Measurements from ENCODE around the gene PCLO. TPM values are rescaled to one million over a fixed set of nuclear protein-coding genes. Genes with fewer than 3 reads are reported as not detected.

The PCLO gene
- polyA plus RNA-seq, 1 donor (not counting 4 experiments of a cell fraction or from before 2014, with no cell fraction given), result 1.8 TPM

- Histone ChIP-seq H3K79me2 (ENCODE audit: control insufficient read depth, insufficient read depth, low read length) (no peaks in the 10 kb centered on the region), H3K4me1 (ENCODE audit: control insufficient read depth, extremely low read depth, insufficient read depth, low read length) (no peaks in the 10 kb centered on the region), H3K27ac (ENCODE audit: control insufficient read depth, insufficient read depth, low read length) (no peak overlapping the region), H3K4me2 (ENCODE audit: control insufficient read depth, extremely low read depth, insufficient read depth, low read depth, low read length) (no peak overlapping the region), H3K27me3 (ENCODE audit: control insufficient read depth, extremely low read depth, insufficient read depth, low read length) (no peaks in the 10 kb centered on the region), H3K4me3 (ENCODE audit: control insufficient read depth in 2 of 3, extremely low read depth in 1 of 3, insufficient read depth in 2 of 3, low read depth in 1 of 3, low read length in 3 of 3) (no peak overlapping the region), H3K9me3 (ENCODE audit: control insufficient read depth, low read depth, low read length) (no peaks in the 10 kb centered on the region), H3K36me3 (ENCODE audit: control insufficient read depth in 2 of 2, extremely low read depth in 1 of 2, insufficient read depth in 2 of 2, low read length in 2 of 2) (no peaks in the 10 kb centered on the region), H3K9me1 (ENCODE audit: control insufficient read depth, extremely low read depth, insufficient read depth, low read length) (no peaks in the 10 kb centered on the region), H4K20me1 (ENCODE audit: control insufficient read depth, extremely low read depth, insufficient read depth, low read length) (no peaks in the 10 kb centered on the region), H2AFZ (ENCODE audit: control insufficient read depth, low read length) (peak overlapping the region; percentile 1), H3K9ac (ENCODE audit: control insufficient read depth, extremely low read depth, insufficient read depth, low read length) (no peak overlapping the region)
- dilution Hi-C loops (cut with MboI; ENCODE audit: extremely low pct_ligation_motif_present, low sequenced_read_pairs), result no loop called here
- no peak for FAIRE-seq
- no peak for TF ChIP-seq EZH2 (IDR thresholded peaks at IDR 0.05; ENCODE audit: low read length)
- TF ChIP-seq CTCF (optimal IDR thresholded peaks at IDR 0.05 in 1 of 3, IDR thresholded peaks at IDR 0.05 in 1 of 3, conservative IDR thresholded peaks at IDR 0.05 in 1 of 3; ENCODE audit: extremely low read depth in 1 of 3, insufficient read depth in 2 of 3, low read length in 3 of 3), result no peak
- DNase-seq (ENCODE audit: low read depth, low spot score), result no peak
These were observed 161.2 kb downstream of the PCLO start for GRCh38 chr7:83001362-83002040.

GRCh38 chr7:82998436-82998835 is 164.2 kb downstream of the PCLO start:
- no peaks in the 10 kb centered on the region for H3K9me3 ChIP-seq (ENCODE audit: control insufficient read depth, low read depth, low read length)

More at GRCh38 chr7:82998436-82998835, 164.2 kb downstream of the PCLO start:
- Histone ChIP-seq H3K79me2 (ENCODE audit: control insufficient read depth, insufficient read depth, low read length) (no peaks in the 10 kb centered on the region), H3K4me1 (ENCODE audit: control insufficient read depth, extremely low read depth, insufficient read depth, low read length) (no peaks in the 10 kb centered on the region), H3K36me3 (ENCODE audit: control insufficient read depth in 2 of 2, extremely low read depth in 1 of 2, insufficient read depth in 2 of 2, low read length in 2 of 2) (no peaks in the 10 kb centered on the region), H4K20me1 (ENCODE audit: control insufficient read depth, extremely low read depth, insufficient read depth, low read length) (no peaks in the 10 kb centered on the region), H2AFZ (ENCODE audit: control insufficient read depth, low read length) (no peak overlapping the region), H3K27me3 (ENCODE audit: control insufficient read depth, extremely low read depth, insufficient read depth, low read length) (no peaks in the 10 kb centered on the region), H3K27ac (ENCODE audit: control insufficient read depth, insufficient read depth, low read length) (no peak overlapping the region), H3K9ac (ENCODE audit: control insufficient read depth, extremely low read depth, insufficient read depth, low read length) (no peak overlapping the region), H3K4me2 (ENCODE audit: control insufficient read depth, extremely low read depth, insufficient read depth, low read depth, low read length) (no peak overlapping the region), H3K4me3 (ENCODE audit: control insufficient read depth in 2 of 3, extremely low read depth in 1 of 3, insufficient read depth in 2 of 3, low read depth in 1 of 3, low read length in 3 of 3) (no peak overlapping the region), H3K9me1 (ENCODE audit: control insufficient read depth, extremely low read depth, insufficient read depth, low read length) (no peaks in the 10 kb centered on the region)
- TF ChIP-seq EZH2 (IDR thresholded peaks at IDR 0.05; ENCODE audit: low read length), result no peak
- no peak for TF ChIP-seq CTCF (optimal IDR thresholded peaks at IDR 0.05 in 1 of 3, IDR thresholded peaks at IDR 0.05 in 1 of 3, conservative IDR thresholded peaks at IDR 0.05 in 1 of 3; ENCODE audit: extremely low read depth in 1 of 3, insufficient read depth in 2 of 3, low read length in 3 of 3)
- dilution Hi-C loops (cut with MboI; ENCODE audit: extremely low pct_ligation_motif_present, low sequenced_read_pairs), result no loop called here
- no peak for DNase-seq (ENCODE audit: low read depth, low spot score)
- no peak for FAIRE-seq

All from keratinocyte (primary cell).